ENCODE data around the gene FOXK2.

Gene FOXK2

GRCh38 chr17:82518826-82519810, at the start of gene FOXK2:
Gene FOXK2 (plus strand): TSS chr17:82519732. CDS start chr17:82519889, 157 bp downstream.
- TF ChIP-seq CTCF (IDR thresholded peaks at IDR 0.05): no peak
- DNase-seq (ENCODE audit: low spot score): peak; percentile 94
- H3K27ac ChIP-seq: peak within 1 kb of the TSS; percentile 88 to 98
- peak within 1 kb of the TSS; percentile 99 for H3K4me3 ChIP-seq

- no peak for TF ChIP-seq CTCF (IDR thresholded peaks at IDR 0.05)
- H3K27ac ChIP-seq: no peak overlapping the region
- no peak for DNase-seq (ENCODE audit: low spot score)
- H3K4me3 ChIP-seq: no peak overlapping the region
These were observed 49.5 kb upstream of the FOXK2 start for GRCh38 chr17:82470065-82470464.

DNA sequence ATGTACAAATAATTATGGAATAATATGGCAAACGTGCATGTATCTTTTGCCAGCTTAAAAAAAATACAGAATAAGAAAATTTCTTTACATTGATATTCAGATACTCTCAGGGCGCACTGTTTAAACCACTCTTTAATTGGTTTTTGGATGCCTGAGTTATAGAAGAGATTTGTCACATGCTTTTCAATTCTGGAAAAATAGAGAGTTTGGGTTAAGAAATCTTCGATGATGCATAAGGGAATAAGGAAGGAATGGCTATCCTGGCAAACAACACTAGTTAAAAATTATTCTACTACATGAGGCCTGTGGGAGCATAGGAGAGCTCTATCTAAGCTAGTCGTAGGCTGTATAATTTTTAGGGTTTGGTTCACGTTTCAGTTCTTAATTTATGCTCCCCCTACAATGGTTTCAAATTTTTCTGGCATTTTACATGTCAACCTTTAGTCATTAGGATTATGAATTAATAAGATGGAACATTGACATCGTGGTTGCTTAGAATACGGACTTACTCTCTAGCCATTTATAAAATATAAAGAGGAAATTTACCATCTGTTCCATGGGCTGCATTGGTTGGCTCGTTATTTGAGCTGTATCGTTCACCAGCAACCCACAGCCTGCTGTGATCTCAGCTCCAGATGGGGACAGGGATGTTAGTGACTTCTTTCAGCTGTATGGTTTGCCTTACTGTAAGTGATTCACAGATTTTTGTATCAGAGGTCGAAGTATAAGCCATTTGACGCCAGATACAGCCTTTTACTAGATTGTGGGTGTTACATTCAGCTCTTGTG, 45.1 kb upstream of the FOXK2 start:
- H3K4me3 ChIP-seq: no peak overlapping the region
- DNase-seq (ENCODE audit: low spot score): no peak
- no peak for TF ChIP-seq CTCF (IDR thresholded peaks at IDR 0.05)
- H3K27ac ChIP-seq: no peak overlapping the region

- no peak for DNase-seq (ENCODE audit: low spot score)
- Histone ChIP-seq H3K4me3 (no peak overlapping the region), H3K27ac (no peak overlapping the region)
- TF ChIP-seq CTCF (IDR thresholded peaks at IDR 0.05): no peak
These were observed 44.1 kb upstream of the FOXK2 start for GRCh38 chr17:82475458-82475857.

- Histone ChIP-seq H3K27ac (no peak overlapping the region), H3K4me3 (no peak overlapping the region)
- TF ChIP-seq CTCF (IDR thresholded peaks at IDR 0.05): no peak
- no peak for DNase-seq (ENCODE audit: low spot score)
These were observed 41.6 kb upstream of the FOXK2 start for GRCh38 chr17:82477934-82478333.

DNA sequence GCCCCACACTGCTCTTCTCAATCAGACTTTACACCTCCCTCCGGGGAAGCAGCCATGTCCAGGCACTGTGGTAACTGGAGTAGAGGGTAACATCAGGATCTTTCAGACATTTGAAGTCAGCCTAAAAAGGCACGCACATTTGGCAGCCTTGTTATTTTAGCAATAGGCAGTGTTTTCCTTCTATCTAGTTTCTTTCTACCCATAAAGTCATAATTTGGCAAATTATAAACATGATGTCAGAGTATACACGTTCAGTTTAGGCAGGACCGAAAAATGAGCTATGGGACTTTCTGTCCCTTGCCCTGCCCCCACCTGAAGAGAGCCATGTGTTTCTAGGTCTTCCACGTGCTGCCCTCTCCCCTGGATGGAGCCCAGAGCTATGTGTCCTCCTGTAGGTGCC, 39.9 kb upstream of the FOXK2 start:
- Histone ChIP-seq H3K27ac (no peak overlapping the region), H3K4me3 (no peak overlapping the region)
- DNase-seq (ENCODE audit: low spot score): no peak
- no peak for TF ChIP-seq CTCF (IDR thresholded peaks at IDR 0.05)
